ENCODE measurements around the gene MR1. TPM values are rescaled to one million over a fixed set of nuclear protein-coding genes. Genes with fewer than 3 reads are reported as not detected.

MR1 gene
- total RNA-seq, 1 donor from 2014 or later, result 3.3 TPM

GRCh38 chr1:181100015-181100905 lies 66.5 kb downstream of the MR1 start:
- DNase-seq (no peak), ATAC-seq (ENCODE audit: poor library complexity) (no peak)
- intact Hi-C loops (cut with DNase I), result no loop called here

GRCh38 chr1:181100934-181101333 lies 67.2 kb downstream of the MR1 start:
- ATAC-seq (ENCODE audit: poor library complexity) (no peak), DNase-seq (no peak)
- intact Hi-C loops (cut with DNase I), result no loop called here

- DNase-seq (no peak), ATAC-seq (ENCODE audit: poor library complexity) (no peak)
- intact Hi-C loops (cut with DNase I), result no loop called here
Measured at GRCh38 chr1:181101581-181102226, 67.9 kb downstream of the MR1 start.

GRCh38 chr1:181102841-181103240 lies 69.1 kb downstream of the MR1 start:
- DNase-seq (no peak), ATAC-seq (ENCODE audit: poor library complexity) (no peak)
- intact Hi-C loops (cut with DNase I), result no loop called here

GRCh38 chr1:181103399-181103798 lies 69.6 kb downstream of the MR1 start:
- intact Hi-C loops (cut with DNase I), result no loop called here
- ATAC-seq (ENCODE audit: poor library complexity), result no peak

GRCh38 chr1:181104042-181104789 lies 70.4 kb downstream of the MR1 start:
- DNase-seq, result no peak
- intact Hi-C loops (cut with DNase I), result no loop called here
- peak; percentile 31 for ATAC-seq (ENCODE audit: poor library complexity)

More at GRCh38 chr1:181103399-181103798, 69.6 kb downstream of the MR1 start:
- DNase-seq, result no peak

- intact Hi-C loops (cut with DNase I), result loop anchor here (5.0 kb wide), 1 partner anchor 38 kb away; no protein-coding TSS in a partner anchor
- DNase-seq, result no peak
- no peak for ATAC-seq (ENCODE audit: poor library complexity)
Measured at GRCh38 chr1:181104790-181105133, 71.0 kb downstream of the MR1 start.

- peak; percentile 97 for ATAC-seq (ENCODE audit: poor library complexity)
- intact Hi-C loops (cut with DNase I), result loop anchor here (5.0 kb wide), 1 partner anchor 37 kb away; no protein-coding TSS in a partner anchor
- peak; percentile 98 for DNase-seq
Measured at GRCh38 chr1:181105134-181106021, 71.6 kb downstream of the MR1 start.

- intact Hi-C loops (cut with DNase I), result loop anchor here (5.0 kb wide), 1 partner anchor 36 kb away; no protein-coding TSS in a partner anchor
- DNase-seq, result no peak
- ATAC-seq (ENCODE audit: poor library complexity), result no peak
Measured at GRCh38 chr1:181106022-181106312, 72.2 kb downstream of the MR1 start.

GRCh38 chr1:181106479-181106878 lies 72.7 kb downstream of the MR1 start:
- DNase-seq (no peak), ATAC-seq (ENCODE audit: poor library complexity) (no peak)
- intact Hi-C loops (cut with DNase I), result loop anchor here (5.0 kb wide), 1 partner anchor 36 kb away; no protein-coding TSS in a partner anchor

- intact Hi-C loops (cut with DNase I), result loop anchor here (5.0 kb wide), 1 partner anchor 35 kb away; no protein-coding TSS in a partner anchor
- DNase-seq (no peak), ATAC-seq (ENCODE audit: poor library complexity) (no peak)
Measured at GRCh38 chr1:181107711-181108110, 73.9 kb downstream of the MR1 start.

GRCh38 chr1:181108304-181108867 lies 74.6 kb downstream of the MR1 start:
- intact Hi-C loops (cut with DNase I), result loop anchor here (5.0 kb wide), 1 partner anchor 34 kb away; no protein-coding TSS in a partner anchor
- DNase-seq, result no peak
- no peak for ATAC-seq (ENCODE audit: poor library complexity)

GRCh38 chr1:181110013-181110412 lies 76.2 kb downstream of the MR1 start:
- no peak for ATAC-seq (ENCODE audit: poor library complexity)
- DNase-seq, result no peak
- intact Hi-C loops (cut with DNase I), result no loop called here

Other genes with a start within 250 kb of the MR1 start
- gene KIAA1614, start 121.1 kb upstream of the MR1 start, total RNA-seq, result 7.1 TPM
- gene STX6, start 11.1 kb upstream of the MR1 start, total RNA-seq, result 6.0 TPM
- gene IER5, start 54.7 kb downstream of the MR1 start, total RNA-seq, result 15.1 TPM

Measured in Right ventricle myocardium superior (tissue), 1 donor.